ENCODE measurements around the gene GLT8D2. TPM values are rescaled to one million over a fixed set of nuclear protein-coding genes. Genes with fewer than 3 reads are reported as not detected.

The GLT8D2 gene
- total and polyA plus RNA-seq, 2 donors from 2014 or later, result 7.0 to 7.7 TPM

GRCh38 chr12:104011253-104011652 is 38.7 kb downstream of the GLT8D2 start:
- H3K27me3 ChIP-seq (ENCODE audit: control insufficient read depth, insufficient read depth, low read length), result no peaks in the 10 kb centered on the region
- intact Hi-C loops (cut with DNase I), result no loop called here
- H3K27ac ChIP-seq (ENCODE audit: low read depth in 2 of 2, low read length in 2 of 2), result no peak overlapping the region
- H3K36me3 ChIP-seq (ENCODE audit: control insufficient read depth in 2 of 3, insufficient read depth in 3 of 3, low read length in 3 of 3), result no peaks in the 10 kb centered on the region
- DNase-seq, result no peak
- no peak for TF ChIP-seq CTCF (IDR thresholded peaks at IDR 0.05; ENCODE audit: borderline replicate concordance, extremely low read depth, insufficient read depth)
- no peaks in the 10 kb centered on the region for H3K9me3 ChIP-seq (ENCODE audit: control insufficient read depth in 2 of 3, insufficient read depth in 1 of 3, low read length in 3 of 3)
- no peak for FAIRE-seq
- no peaks in the 10 kb centered on the region for H3K4me1 ChIP-seq (ENCODE audit: control insufficient read depth in 2 of 3, insufficient read depth in 2 of 3, low read depth in 1 of 3, low read length in 3 of 3)
- no peak overlapping the region for H3K4me3 ChIP-seq (ENCODE audit: low read length in 3 of 3)
- no peak overlapping the region for H3K9ac ChIP-seq (ENCODE audit: low read length in 3 of 3)

GRCh38 chr12:104010606-104011169 is 39.3 kb downstream of the GLT8D2 start:
- no peak for TF ChIP-seq CTCF (IDR thresholded peaks at IDR 0.05; ENCODE audit: borderline replicate concordance, extremely low read depth, insufficient read depth)
- Histone ChIP-seq H3K36me3 (ENCODE audit: control insufficient read depth in 2 of 3, insufficient read depth in 3 of 3, low read length in 3 of 3) (no peaks in the 10 kb centered on the region), H3K4me3 (ENCODE audit: low read length in 3 of 3) (no peak overlapping the region), H3K27ac (ENCODE audit: low read depth in 2 of 2, low read length in 2 of 2) (no peak overlapping the region), H3K9ac (ENCODE audit: low read length in 3 of 3) (no peak overlapping the region), H3K4me1 (ENCODE audit: control insufficient read depth in 2 of 3, insufficient read depth in 2 of 3, low read depth in 1 of 3, low read length in 3 of 3) (no peaks in the 10 kb centered on the region), H3K9me3 (ENCODE audit: control insufficient read depth in 2 of 3, insufficient read depth in 1 of 3, low read length in 3 of 3) (no peaks in the 10 kb centered on the region), H3K27me3 (ENCODE audit: control insufficient read depth, insufficient read depth, low read length) (no peaks in the 10 kb centered on the region)
- no peak for DNase-seq
- FAIRE-seq, result no peak
- intact Hi-C loops (cut with DNase I), result no loop called here

GRCh38 chr12:104010121-104010520 is 39.9 kb downstream of the GLT8D2 start:
- H3K27ac ChIP-seq (ENCODE audit: low read depth in 2 of 2, low read length in 2 of 2), result no peak overlapping the region
- H3K4me3 ChIP-seq (ENCODE audit: low read length in 3 of 3), result no peak overlapping the region
- intact Hi-C loops (cut with DNase I), result no loop called here
- H3K4me1 ChIP-seq (ENCODE audit: control insufficient read depth in 2 of 3, insufficient read depth in 2 of 3, low read depth in 1 of 3, low read length in 3 of 3), result no peaks in the 10 kb centered on the region
- H3K27me3 ChIP-seq (ENCODE audit: control insufficient read depth, insufficient read depth, low read length), result no peaks in the 10 kb centered on the region
- no peaks in the 10 kb centered on the region for H3K36me3 ChIP-seq (ENCODE audit: control insufficient read depth in 2 of 3, insufficient read depth in 3 of 3, low read length in 3 of 3)
- H3K9me3 ChIP-seq (ENCODE audit: control insufficient read depth in 2 of 3, insufficient read depth in 1 of 3, low read length in 3 of 3), result no peaks in the 10 kb centered on the region
- H3K9ac ChIP-seq (ENCODE audit: low read length in 3 of 3), result no peak overlapping the region
- DNase-seq (no peak), FAIRE-seq (no peak)
- no peak for TF ChIP-seq CTCF (IDR thresholded peaks at IDR 0.05; ENCODE audit: borderline replicate concordance, extremely low read depth, insufficient read depth)

GRCh38 chr12:104006929-104007328 is 43.1 kb downstream of the GLT8D2 start:
- Histone ChIP-seq H3K4me1 (ENCODE audit: control insufficient read depth in 2 of 3, insufficient read depth in 2 of 3, low read depth in 1 of 3, low read length in 3 of 3) (no peaks in the 10 kb centered on the region), H3K9me3 (ENCODE audit: control insufficient read depth in 2 of 3, insufficient read depth in 1 of 3, low read length in 3 of 3) (no peaks in the 10 kb centered on the region), H3K4me3 (ENCODE audit: low read length in 3 of 3) (no peak overlapping the region), H3K9ac (ENCODE audit: low read length in 3 of 3) (no peak overlapping the region), H3K27me3 (ENCODE audit: control insufficient read depth, insufficient read depth, low read length) (no peaks in the 10 kb centered on the region), H3K36me3 (ENCODE audit: control insufficient read depth in 2 of 3, insufficient read depth in 3 of 3, low read length in 3 of 3) (no peaks in the 10 kb centered on the region), H3K27ac (ENCODE audit: low read depth in 2 of 2, low read length in 2 of 2) (no peak overlapping the region)
- FAIRE-seq (no peak), DNase-seq (no peak)
- intact Hi-C loops (cut with DNase I), result no loop called here
- TF ChIP-seq CTCF (IDR thresholded peaks at IDR 0.05; ENCODE audit: borderline replicate concordance, extremely low read depth, insufficient read depth), result no peak

Measured in kidney (tissue), 14 donors.